AG09319 (cell line): ENCODE measurements around the gene DCHS1.

Experiments used
- DNase-seq: peaks from one replicate; pipeline ENCODE4 v3.0.0-alpha.2; 2010; ENCODE audit warnings: low read depth; ENCODE audit errors: extremely low read depth
- CTCF ChIP-seq: IDR thresholded peaks from 2 replicates; pipeline ENCODE4 v1.5.1; 2011; ENCODE audit warnings: low read depth, mild to moderate bottlenecking, inconsistent platforms, low read length, moderate library complexity

Gene DCHS1

GRCh38 chr11:6596239-6596877 lies 59.3 kb downstream of the DCHS1 start:
- DNase-seq = no peak
- no peak for TF ChIP-seq CTCF

- DNase-seq = no peak
- TF ChIP-seq CTCF = no peak
Measured at GRCh38 chr11:6594142-6594768, 61.4 kb downstream of the DCHS1 start.

GRCh38 chr11:6588018-6588417 lies 67.6 kb downstream of the DCHS1 start:
- no peak for DNase-seq
- no peak for TF ChIP-seq CTCF

- no peak for DNase-seq
- no peak for TF ChIP-seq CTCF
Measured at GRCh38 chr11:6587360-6587953, 68.2 kb downstream of the DCHS1 start.

- DNase-seq = no peak
- TF ChIP-seq CTCF = no peak
Measured at GRCh38 chr11:6586434-6587359, 68.9 kb downstream of the DCHS1 start.

GRCh38 chr11:6584528-6584927 lies 71.1 kb downstream of the DCHS1 start:
- no peak for DNase-seq
- TF ChIP-seq CTCF = no peak
